CD4-positive, CD25-positive, alpha-beta regulatory T cell (primary cell): Measurements from ENCODE around the gene RTL9. TPM values are rescaled to one million over a fixed set of nuclear protein-coding genes. Genes with fewer than 3 reads are reported as not detected.
A peak's percentile ranks its signal among the peaks of the same experiment; 100 is the strongest.

Source experiments
- ATAC-seq, 2 donors: fragments of 150-1000 bp; cut with Tn5 transposase; one replicate each; pipeline ENCODE4 v1.10.0; 2021; ENCODE audit warnings: low read depth in 2 of 2, moderate number of reproducible peaks in 2 of 2, moderate library complexity in 1 of 2
- DNase-seq, 3 donors: peaks; one replicate each; pipeline versions ENCODE4 v3.0.0 to v3.0.0-alpha.2; 2012 to 2022; ENCODE audit warnings: mixed read lengths in 1 of 3
- H3K27ac ChIP-seq: one replicate; pipeline ENCODE4 v1.7.0; 2013; ENCODE audit warnings: mild to moderate bottlenecking, low read length; ENCODE audit not compliant: insufficient read depth, poor library complexity, severe bottlenecking
- H3K27me3 ChIP-seq: one replicate; pipeline ENCODE4 v1.7.0; 2013; ENCODE audit warnings: low read length; ENCODE audit not compliant: control insufficient read depth, insufficient read depth
- H3K36me3 ChIP-seq: one replicate; pipeline ENCODE4 v1.7.0; 2013; ENCODE audit warnings: mild to moderate bottlenecking, low read length, moderate library complexity; ENCODE audit not compliant: control insufficient read depth, insufficient read depth
- H3K4me1 ChIP-seq: 2 replicates; pipeline ENCODE4 v1.7.0; 2013; ENCODE audit warnings: mild to moderate bottlenecking, low read length; ENCODE audit not compliant: insufficient read depth, control insufficient read depth, poor library complexity, severe bottlenecking
- H3K4me3 ChIP-seq: one replicate; pipeline ENCODE4 v1.7.0; 2013; ENCODE audit warnings: low read depth, mild to moderate bottlenecking, low read length, moderate library complexity
- H3K9me3 ChIP-seq, 2 experiments: 1 replicate in 1 of 2; 2 replicates in 1 of 2; pipeline ENCODE4 v1.7.0; 2013; ENCODE audit warnings: low read length in 2 of 2, mild to moderate bottlenecking in 1 of 2, moderate library complexity in 1 of 2; ENCODE audit not compliant: control insufficient read depth in 2 of 2
- H3K27ac Mint-ChIP-seq, 3 donors: one replicate each; pipeline ENCODE4 v1.8.0; 2020 to 2022; ENCODE audit warnings: mild to moderate bottlenecking in 3 of 3, mixed read lengths in 3 of 3, moderate library complexity in 2 of 3
- H3K27me3 Mint-ChIP-seq: one replicate; pipeline ENCODE4 v1.8.0; 2022; ENCODE audit warnings: mild to moderate bottlenecking, mixed read lengths
- H3K36me3 Mint-ChIP-seq: one replicate; pipeline ENCODE4 v1.8.0; 2020; ENCODE audit warnings: mixed read lengths
- H3K4me1 Mint-ChIP-seq, 4 donors: one replicate each; pipeline ENCODE4 v1.8.0; 2020 to 2022; ENCODE audit warnings: mixed read lengths in 4 of 4, mild to moderate bottlenecking in 1 of 4
- H3K4me3 Mint-ChIP-seq, 4 donors: one replicate each; pipeline ENCODE4 v1.8.0; 2020 to 2022; ENCODE audit warnings: mild to moderate bottlenecking in 4 of 4, mixed read lengths in 4 of 4, moderate library complexity in 3 of 4
- H3K9me3 Mint-ChIP-seq, 7 donors: one replicate each; pipeline ENCODE4 v1.8.0; 2020 to 2022; ENCODE audit warnings: mixed read lengths in 7 of 7, mild to moderate bottlenecking in 3 of 7, moderate library complexity in 2 of 7
- polyA plus RNA-seq, 4 donors: library from polyadenylated mRNA; unstranded; fragments of 300-500 nt; fragmentation: Illumina TruSeq; gene quantifications; one replicate each; pipeline ENCODE4 v1.2.3, GENCODE V29; 2021
- total RNA-seq: library from RNA; stranded (reverse); gene quantifications from one replicate; pipeline ENCODE4 v1.2.3, GENCODE V29; 2022

The RTL9 gene
- total and polyA plus RNA-seq, 5 donors from 2014 or later = not detected

GRCh38 chrX:110317061-110317819 is 41.4 kb upstream of the RTL9 start:
- peaks cover 5 to 37% (median 30%) of the 10 kb centered on the region in 4 donors for H3K4me1 Mint-ChIP-seq
- H3K4me3 ChIP-seq = peak overlapping the region; percentile 92
- H3K9me3 Mint-ChIP-seq = no peaks in the 10 kb centered on the region
- peak overlapping the region; percentile 81 for H3K27ac ChIP-seq
- peak overlapping the region; percentile 87 to 93 (median 92) for H3K27ac Mint-ChIP-seq
- peaks cover 5% of the 10 kb centered on the region for H3K27me3 Mint-ChIP-seq
- no peaks in the 10 kb centered on the region for H3K36me3 ChIP-seq
- no peaks in the 10 kb centered on the region for H3K27me3 ChIP-seq
- DNase-seq (peak in 1 of 3 donors; percentile 49), ATAC-seq (peak; percentile 10 to 11)
- no peaks in the 10 kb centered on the region for H3K9me3 ChIP-seq
- H3K4me1 ChIP-seq = peaks cover 14% of the 10 kb centered on the region
- peak overlapping the region; percentile 94 to 97 (median 95) for H3K4me3 Mint-ChIP-seq
- no peaks in the 10 kb centered on the region for H3K36me3 Mint-ChIP-seq

GRCh38 chrX:110317820-110318663 is 40.6 kb upstream of the RTL9 start, which contains the start of gene AMMECR1:
Gene AMMECR1, minus strand, starts transcription at chrX:110318085. Its CDS starts 14 bp downstream, at chrX:110318071.
- Histone ChIP-seq H3K4me3 (peak within 1 kb of the TSS; percentile 92), H3K27ac (peak within 1 kb of the TSS; percentile 81), H3K27me3 (no peaks in the 10 kb centered on the region), H3K36me3 (no peaks in the 10 kb centered on the region), H3K4me1 (peaks cover 14% of the 10 kb centered on the region), H3K9me3 (no peaks in the 10 kb centered on the region)
- Mint-ChIP-seq H3K36me3 (no peaks in the 10 kb centered on the region), H3K9me3 (no peaks in the 10 kb centered on the region), H3K27me3 (peaks cover 5% of the 10 kb centered on the region), H3K4me1 (peaks cover 5 to 30% (median 28%) of the 10 kb centered on the region in 4 donors), H3K27ac (peak within 1 kb of the TSS; percentile 92 to 96 (median 92)), H3K4me3 (peak within 1 kb of the TSS; percentile 94 to 97 (median 95))
- ATAC-seq (peak; percentile 90 to 91), DNase-seq (peak; percentile 76 to 87 (median 81))

DNA sequence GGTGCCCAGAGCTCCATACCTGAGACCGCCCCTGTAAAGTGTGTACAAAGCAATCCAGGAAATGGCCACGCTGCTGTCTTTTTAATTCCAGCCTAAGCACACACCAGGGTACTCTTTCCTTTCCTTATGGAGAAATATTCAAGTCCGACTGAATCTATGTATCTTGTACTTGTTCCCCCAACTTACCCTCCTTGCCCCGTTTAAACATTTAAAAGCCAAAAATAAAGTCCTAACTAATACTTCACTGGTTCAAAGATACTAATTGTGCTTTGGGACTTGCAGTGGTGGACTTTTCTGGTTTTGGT is 40.0 kb upstream of the RTL9 start:
- DNase-seq = no peak

DNA sequence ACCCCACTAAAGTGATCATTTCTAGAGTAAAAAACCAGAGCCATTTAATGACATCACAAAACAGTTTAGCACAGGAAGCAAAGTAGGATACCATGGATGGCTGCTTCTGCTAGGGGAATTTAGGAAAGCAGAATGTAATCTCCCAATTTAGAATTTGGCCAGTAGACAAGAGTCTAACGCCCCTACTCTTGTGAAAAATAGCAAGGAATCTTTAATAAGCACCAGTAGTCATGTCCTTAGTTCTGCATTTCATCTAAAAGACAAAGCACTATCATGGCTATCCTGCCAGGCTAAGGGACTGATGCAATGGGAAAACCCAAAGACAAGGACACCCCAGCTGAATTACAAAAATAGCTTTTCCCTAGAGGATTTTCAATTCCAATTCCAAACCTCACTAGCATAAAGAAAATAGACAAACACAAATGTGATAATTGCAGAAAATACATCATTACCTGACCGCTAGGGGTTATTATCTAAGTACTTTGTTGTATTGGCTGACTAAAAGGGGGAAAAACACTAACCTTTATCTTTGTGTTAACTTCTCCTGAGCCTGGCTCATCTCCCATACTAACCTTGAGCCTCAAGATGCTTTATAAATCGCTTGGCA is 38.2 kb upstream of the RTL9 start:
- DNase-seq (no peak), ATAC-seq (no peak)
- Mint-ChIP-seq H3K27me3 (peaks cover 5% of the 10 kb centered on the region), H3K4me3 (peak overlapping the region in 2 of 4 donors; percentile 21 to 51), H3K4me1 (peaks cover 0 to 10% (median 7%) of the 10 kb centered on the region in 4 donors), H3K9me3 (peaks cover 0 to 3% (median 0%) of the 10 kb centered on the region in 7 donors), H3K27ac (no peak overlapping the region), H3K36me3 (no peaks in the 10 kb centered on the region)
- no peaks in the 10 kb centered on the region for H3K4me1 ChIP-seq
- no peaks in the 10 kb centered on the region for H3K27me3 ChIP-seq
- no peak overlapping the region for H3K4me3 ChIP-seq
- H3K27ac ChIP-seq = no peak overlapping the region
- H3K9me3 ChIP-seq = no peaks in the 10 kb centered on the region
- no peaks in the 10 kb centered on the region for H3K36me3 ChIP-seq

More for the DNA sequence above, 40.0 kb upstream of the RTL9 start:
- Mint-ChIP-seq H3K27me3 (peaks cover 5% of the 10 kb centered on the region), H3K27ac (peak overlapping the region; percentile 92 to 96 (median 92)), H3K4me1 (peaks cover 2 to 25% (median 24%) of the 10 kb centered on the region in 4 donors), H3K9me3 (no peaks in the 10 kb centered on the region), H3K4me3 (peak overlapping the region; percentile 94 to 97 (median 95)), H3K36me3 (no peaks in the 10 kb centered on the region)
- peak overlapping the region; percentile 80 for H3K4me3 ChIP-seq
- no peaks in the 10 kb centered on the region for H3K27me3 ChIP-seq
- peak overlapping the region; percentile 81 for H3K27ac ChIP-seq
- H3K36me3 ChIP-seq = no peaks in the 10 kb centered on the region
- H3K9me3 ChIP-seq = no peaks in the 10 kb centered on the region
- ATAC-seq = no peak
- peaks cover 11% of the 10 kb centered on the region for H3K4me1 ChIP-seq

- H3K4me3 ChIP-seq = no peak overlapping the region
- H3K27me3 ChIP-seq = no peaks in the 10 kb centered on the region
- no peak for ATAC-seq
- H3K27ac Mint-ChIP-seq = no peak overlapping the region
- no peak overlapping the region for H3K27ac ChIP-seq
- no peaks in the 10 kb centered on the region for H3K4me1 ChIP-seq
- peaks cover 0 to 7% (median 5%) of the 10 kb centered on the region in 4 donors for H3K4me1 Mint-ChIP-seq
- H3K4me3 Mint-ChIP-seq = peak overlapping the region in 1 of 4 donors; percentile 21
- peaks cover 0 to 3% (median 0%) of the 10 kb centered on the region in 7 donors for H3K9me3 Mint-ChIP-seq
- peaks cover 5% of the 10 kb centered on the region for H3K27me3 Mint-ChIP-seq
- no peak for DNase-seq
- H3K9me3 ChIP-seq = no peaks in the 10 kb centered on the region
- H3K36me3 Mint-ChIP-seq = no peaks in the 10 kb centered on the region
- H3K36me3 ChIP-seq = no peaks in the 10 kb centered on the region
Observed at GRCh38 chrX:110321081-110321480, 37.6 kb upstream of the RTL9 start.

DNA sequence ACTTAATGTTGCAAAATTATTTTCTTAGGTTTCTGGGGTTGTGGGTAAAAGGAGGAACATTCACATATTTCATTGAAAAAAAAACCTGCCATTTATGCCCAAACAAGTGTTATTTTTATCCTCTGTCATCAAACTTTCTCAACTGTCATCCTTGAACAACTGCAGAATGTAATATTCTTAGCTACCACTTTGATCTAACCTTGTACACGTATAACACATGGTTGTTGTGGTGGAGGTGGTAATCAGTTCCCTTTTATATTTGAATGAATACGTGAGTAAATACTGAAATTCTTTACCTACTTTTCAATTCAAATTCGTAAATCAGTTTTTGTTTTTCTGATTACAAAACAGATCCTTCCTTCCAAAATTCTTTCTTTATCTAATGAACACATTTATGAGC is 37.0 kb upstream of the RTL9 start:
- no peak for DNase-seq

DNA sequence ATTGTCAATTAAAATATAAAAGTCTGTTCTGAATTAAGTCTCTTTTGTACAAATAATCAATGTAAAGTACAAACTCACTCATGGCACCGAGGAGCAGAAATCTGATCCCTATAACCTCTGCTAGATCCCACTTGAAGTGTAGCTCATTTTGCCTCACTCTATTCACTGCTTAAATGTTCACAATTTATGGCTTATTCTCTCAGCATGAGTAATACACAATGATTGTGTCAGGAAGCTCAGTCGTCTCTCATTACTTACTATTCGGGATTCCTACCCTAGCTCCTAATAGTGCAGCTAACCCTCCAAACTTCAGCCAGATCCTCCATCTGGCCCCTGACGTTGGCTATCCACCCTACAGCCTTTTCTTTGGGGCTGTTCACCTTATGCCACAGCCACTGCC is 36.0 kb upstream of the RTL9 start:
- H3K4me1 Mint-ChIP-seq = peaks cover 0 to 7% (median 5%) of the 10 kb centered on the region in 4 donors
- H3K27me3 ChIP-seq = no peaks in the 10 kb centered on the region
- no peak for DNase-seq
- no peak overlapping the region for H3K27ac ChIP-seq
- no peaks in the 10 kb centered on the region for H3K9me3 ChIP-seq
- H3K27me3 Mint-ChIP-seq = peaks cover 5% of the 10 kb centered on the region
- H3K36me3 ChIP-seq = no peaks in the 10 kb centered on the region
- H3K4me1 ChIP-seq = no peaks in the 10 kb centered on the region
- H3K4me3 ChIP-seq = no peak overlapping the region
- H3K9me3 Mint-ChIP-seq = peaks cover 0 to 3% (median 0%) of the 10 kb centered on the region in 7 donors
- H3K4me3 Mint-ChIP-seq = no peak overlapping the region
- ATAC-seq = no peak
- H3K36me3 Mint-ChIP-seq = no peaks in the 10 kb centered on the region
- no peak overlapping the region for H3K27ac Mint-ChIP-seq

More for the DNA sequence above, 37.0 kb upstream of the RTL9 start:
- no peaks in the 10 kb centered on the region for H3K27me3 ChIP-seq
- H3K27ac Mint-ChIP-seq = no peak overlapping the region
- no peak overlapping the region for H3K4me3 ChIP-seq
- H3K4me1 Mint-ChIP-seq = peaks cover 0 to 7% (median 5%) of the 10 kb centered on the region in 4 donors
- no peak overlapping the region for H3K27ac ChIP-seq
- peaks cover 0 to 3% (median 0%) of the 10 kb centered on the region in 7 donors for H3K9me3 Mint-ChIP-seq
- peaks cover 5% of the 10 kb centered on the region for H3K27me3 Mint-ChIP-seq
- H3K4me1 ChIP-seq = no peaks in the 10 kb centered on the region
- no peak overlapping the region for H3K4me3 Mint-ChIP-seq
- no peaks in the 10 kb centered on the region for H3K36me3 Mint-ChIP-seq
- ATAC-seq = no peak
- no peaks in the 10 kb centered on the region for H3K36me3 ChIP-seq
- no peaks in the 10 kb centered on the region for H3K9me3 ChIP-seq
